ENCODE measurements around the gene PCED1A.

DNA sequence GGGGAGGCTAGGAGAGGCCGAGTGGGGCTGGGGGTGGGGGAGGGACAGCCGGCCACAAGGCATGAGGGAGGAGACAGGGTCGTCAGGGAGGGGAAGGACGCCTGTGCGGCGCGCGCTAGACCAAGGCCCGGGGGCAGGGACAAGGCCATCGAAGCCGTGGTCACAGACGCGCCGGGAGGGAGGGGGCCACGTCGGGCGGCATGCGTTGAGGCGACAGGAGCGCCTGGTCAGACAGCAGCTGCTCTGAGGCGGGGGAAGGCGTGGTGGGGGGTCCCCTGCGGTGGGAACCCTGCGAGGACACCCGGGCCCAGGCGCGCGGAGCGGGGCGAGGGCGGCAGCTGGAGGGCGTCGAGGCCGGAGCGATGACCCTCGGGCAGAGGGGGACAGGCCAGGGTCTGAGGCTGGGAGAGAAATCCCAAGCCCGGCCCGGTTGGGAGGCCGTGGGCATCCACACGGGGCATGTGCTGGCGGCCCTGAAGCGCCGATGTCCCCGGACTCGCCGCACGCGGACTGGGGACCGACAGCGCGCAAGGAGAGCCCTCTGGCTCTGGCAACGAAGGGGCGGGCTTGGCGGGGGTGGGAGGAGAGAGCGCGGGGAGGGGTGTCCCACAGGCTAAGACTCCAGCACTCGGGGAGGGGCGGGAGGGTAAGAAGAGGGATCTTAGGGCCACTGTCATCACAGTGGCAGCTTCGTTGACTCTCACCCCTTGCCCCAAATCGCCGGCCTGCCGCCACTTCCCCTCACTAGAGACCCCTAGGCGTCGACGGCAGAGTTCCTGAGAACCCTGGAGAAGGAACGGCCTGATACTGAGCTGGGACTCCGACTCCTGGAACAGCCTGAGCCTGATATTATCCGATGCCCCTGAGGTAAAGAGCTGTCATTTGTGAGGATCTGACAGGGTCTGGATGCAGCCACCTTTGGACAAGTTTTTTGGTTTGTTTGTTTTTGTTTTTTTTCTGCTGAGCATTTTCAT lies 19.3 kb downstream of the PCED1A start:
- TF ChIP-seq SPI1 (IDR thresholded peaks at IDR 0.05; ENCODE audit: low read depth, low read length) (no peak), TAF1 (IDR thresholded peaks at IDR 0.05; ENCODE audit: low read depth, low read length) (no peak)

All from GM12891 (cell line).